IMR-90 (cell line): ENCODE measurements around the gene KRTAP5-6. TPM values are rescaled to one million over a fixed set of nuclear protein-coding genes. Genes with fewer than 3 reads are reported as not detected.
"Not testable (repeated sequence)": the region's sequence is repeated elsewhere in the genome, so short reads cannot be mapped to it uniquely, and the experiment has no call there.

Experiments used
- ATAC-seq: fragments of 200-7000 bp; cut with Tn5 transposase; 2 replicates; pipeline ENCODE4 v1.9.1; 2020; ENCODE audit warnings: low read depth, mild to moderate bottlenecking, moderate library complexity
- BruUV-seq: library from RNA; stranded (reverse); fragments of 400-500 nt; replicated peaks from 2 replicates; lab custom pipeline; 2021; lab: Mats Ljungman, UMichigan
- CTCF ChIA-PET: fragments of 300-600 bp; formaldehyde crosslinking; extraction: SDS; loops from one replicate; lab custom pipeline; 2021; ENCODE audit warnings: antibody characterized with exemption; lab: Yijun Ruan, JAX
- POLR2A ChIA-PET: fragments of 300-600 bp; sonication (Branson Sonifier 250); formaldehyde crosslinking; loops from one replicate; lab custom pipeline; 2022; ENCODE audit warnings: antibody characterized with exemption; ENCODE audit not compliant: unreplicated experiment; lab: Charles Lee
- DNase-seq: peaks from one replicate; pipeline ENCODE4 v3.0.0; 2013
- H2AFZ ChIP-seq: replicated peaks from 2 replicates; pipeline ENCODE3; 2013; ENCODE audit warnings: low read length, mild to moderate bottlenecking; ENCODE audit not compliant: poor library complexity
- H2AK5ac ChIP-seq: 2 replicates; pipeline ENCODE4 v1.6.1; 2013; ENCODE audit warnings: low read depth, low read length, inconsistent platforms
- H2AK9ac ChIP-seq: replicated peaks from 2 replicates; pipeline ENCODE3; 2013; ENCODE audit warnings: mild to moderate bottlenecking, low read depth, low read length, moderate library complexity; ENCODE audit not compliant: poor library complexity
- H2BK120ac ChIP-seq: 2 replicates; pipeline ENCODE4 v1.6.1; 2013; ENCODE audit warnings: low read depth, low read length, inconsistent platforms
- H2BK15ac ChIP-seq: 3 replicates; pipeline ENCODE4 v1.6.1; 2013; ENCODE audit warnings: low read depth, low read length, inconsistent platforms
- H2BK20ac ChIP-seq: 2 replicates; pipeline ENCODE4 v1.6.1; 2013; ENCODE audit warnings: low read depth, mild to moderate bottlenecking, inconsistent platforms, low read length, moderate library complexity
- H2BK5ac ChIP-seq: 2 replicates; pipeline ENCODE4 v1.6.1; 2013; ENCODE audit warnings: mild to moderate bottlenecking, low read depth, low read length, inconsistent platforms; ENCODE audit not compliant: poor library complexity, severe bottlenecking
- H3K14ac ChIP-seq: replicated peaks from 2 replicates; pipeline ENCODE4 v1.6.1; 2013; ENCODE audit warnings: low read depth, low read length, inconsistent platforms
- H3K18ac ChIP-seq: 2 replicates; pipeline ENCODE4 v1.6.1; 2013; ENCODE audit warnings: low read depth, low read length, control low read depth
- H3K23ac ChIP-seq: 2 replicates; pipeline ENCODE4 v1.6.1; 2013; ENCODE audit warnings: low read depth, low read length, inconsistent platforms
- H3K27ac ChIP-seq: 2 replicates; pipeline ENCODE4 v1.5.1; 2013; ENCODE audit warnings: mild to moderate bottlenecking, control low read depth, low read length; ENCODE audit not compliant: insufficient read depth
- H3K27me3 ChIP-seq: 2 replicates; pipeline ENCODE4 v1.6.1; 2013; ENCODE audit warnings: low read length; ENCODE audit not compliant: control insufficient read depth, insufficient read depth
- H3K36me3 ChIP-seq: 2 replicates; pipeline ENCODE4 v1.6.1; 2013; ENCODE audit warnings: low read length, mixed read lengths; ENCODE audit not compliant: control insufficient read depth, insufficient read depth
- H3K4ac ChIP-seq: 2 replicates; pipeline ENCODE4 v1.6.1; 2013; ENCODE audit warnings: low read depth, low read length, inconsistent platforms
- H3K4me1 ChIP-seq: 2 replicates; pipeline ENCODE4 v1.6.1; 2013; ENCODE audit warnings: low read length, mixed read lengths; ENCODE audit not compliant: control insufficient read depth, insufficient read depth
- H3K4me2 ChIP-seq: 2 replicates; pipeline ENCODE4 v1.6.1; 2013; ENCODE audit warnings: low read depth, mild to moderate bottlenecking, control low read depth, low read length, moderate library complexity
- H3K4me3 ChIP-seq: 2 replicates; pipeline ENCODE4 v1.5.1; 2013; ENCODE audit warnings: low read depth, mild to moderate bottlenecking, control low read depth, low read length, moderate library complexity; ENCODE audit not compliant: insufficient read depth
- H3K56ac ChIP-seq: 2 replicates; pipeline ENCODE4 v1.6.1; 2013; ENCODE audit warnings: low read length, inconsistent platforms; ENCODE audit not compliant: insufficient read depth; ENCODE audit errors: extremely low read depth
- H3K79me1 ChIP-seq, 2 experiments: 2 replicates each; pipeline ENCODE4 v1.6.1; 2013; ENCODE audit warnings: low read length in 2 of 2, inconsistent platforms in 1 of 2, low read depth in 1 of 2
- H3K9ac ChIP-seq: 2 replicates; pipeline ENCODE4 v1.6.1; 2013; ENCODE audit warnings: low read depth, low read length, control low read depth
- H3K9me1 ChIP-seq: 2 replicates; pipeline ENCODE4 v1.6.1; 2013; ENCODE audit warnings: low read length, inconsistent platforms; ENCODE audit not compliant: insufficient read depth
- H3K9me3 ChIP-seq: 2 replicates; pipeline ENCODE4 v1.6.1; 2013; ENCODE audit warnings: low read length; ENCODE audit not compliant: control insufficient read depth, insufficient read depth
- H4K20me1 ChIP-seq: 2 replicates; pipeline ENCODE4 v1.6.1; 2013; ENCODE audit warnings: low read length, inconsistent platforms; ENCODE audit not compliant: insufficient read depth
- H4K5ac ChIP-seq: 2 replicates; pipeline ENCODE4 v1.6.1; 2013; ENCODE audit warnings: mild to moderate bottlenecking, low read depth, low read length, control low read depth
- H4K8ac ChIP-seq, 2 experiments: 2 replicates each; pipeline ENCODE4 v1.6.1; 2013; ENCODE audit warnings: low read depth in 2 of 2, low read length in 2 of 2, control low read depth in 1 of 2, inconsistent platforms in 1 of 2
- H4K91ac ChIP-seq: 2 replicates; pipeline ENCODE4 v1.6.1; 2013; ENCODE audit warnings: low read depth, low read length, inconsistent platforms; ENCODE audit not compliant: insufficient read depth
- BHLHE40 ChIP-seq: fragments of 150-350 bp; IDR thresholded peaks from 2 replicates; pipeline ENCODE4 v1.6.1; 2016; ENCODE audit warnings: mild to moderate bottlenecking, low read depth, low read length
- WGBS, 2 experiments: methylation state at CpG; one replicate each; pipeline versions ENCODE4 v1.1.5 to v1.1.7; 2013; ENCODE audit warnings: missing lambda C conversion rate in 2 of 2; ENCODE audit not compliant: insufficient read length in 1 of 2; ENCODE audit errors: extremely low coverage in 2 of 2; 5-methylcytosine and 5-hydroxymethylcytosine counted together
- dilution Hi-C: fragments of 300-500 bp; cut with HindIII; formaldehyde crosslinking; loops from one replicate; pipeline ENCODE4 v1.14.3; 2018; ENCODE audit warnings: low sequenced_read_pairs; ENCODE audit not compliant: unreplicated experiment
- in situ Hi-C: fragments of 300-500 bp; cut with MboI; formaldehyde crosslinking; loops from 3 replicates; pipeline ENCODE4 v1.14.3; 2019; ENCODE audit warnings: low sequenced_read_pairs, inconsistent platforms, mixed read lengths
- intact Hi-C: fragments of 100-400 bp; cut with micrococcal nuclease; formaldehyde crosslinking; loops from 2 replicates; pipeline ENCODE4 v1.10.0; 2022
- polyA plus RNA-seq, 3 experiments: library from polyadenylated mRNA; depleted of rRNA; stranded (reverse); fragments of >200 nt; gene quantifications; 2 replicates each; pipeline ENCODE4 v1.2.3, GENCODE V29; 2012; ENCODE audit warnings: low replicate concordance in 1 of 3
- total RNA-seq: library from RNA; depleted of rRNA; stranded (reverse); fragments of >200 nt; gene quantifications from 2 replicates; pipeline ENCODE4 v1.2.3, GENCODE V29; 2012

Gene KRTAP5-6
- total and polyA plus RNA-seq, 2 of the 4 experiments (the other 2 are of a cell fraction) = not detected

DNA sequence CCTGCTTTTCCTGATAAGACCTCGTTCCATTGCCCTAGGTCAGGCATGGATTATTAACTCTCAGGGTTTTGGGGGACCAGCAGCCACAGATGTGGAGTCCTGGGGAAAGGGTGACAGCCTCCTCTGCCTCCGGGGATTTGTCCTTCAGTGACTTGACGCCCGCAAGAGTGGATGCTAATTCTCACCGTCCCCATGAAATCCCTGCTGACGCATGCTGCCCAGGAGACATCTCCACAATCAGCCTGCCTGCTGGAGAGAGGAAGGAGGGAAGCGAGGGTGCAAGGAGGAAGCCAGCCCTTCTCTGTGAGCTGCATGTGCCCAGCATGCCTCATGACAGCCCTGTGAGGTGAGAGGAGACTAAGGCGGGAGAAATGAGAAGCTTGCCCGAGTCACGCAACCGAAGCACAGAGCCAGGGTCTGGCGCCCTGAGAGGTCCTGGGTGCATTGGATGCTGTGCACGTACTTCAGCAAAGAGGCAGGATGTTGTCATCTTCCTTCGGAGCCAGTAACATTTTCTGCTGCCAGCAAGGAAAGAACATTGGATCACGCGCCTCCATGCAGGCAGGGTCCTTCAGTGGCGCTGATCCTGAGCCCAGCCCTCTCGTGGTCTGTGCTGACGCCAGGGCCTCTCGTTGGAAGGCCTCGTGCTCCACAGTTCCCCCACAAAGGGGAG lies 27.3 kb upstream of the KRTAP5-6 start:
- no peak overlapping the region for H4K5ac ChIP-seq
- POLR2A ChIA-PET = no interaction called here
- no peak overlapping the region for H3K4me2 ChIP-seq
- intact Hi-C loops (no loop called here), in situ Hi-C loops (no loop called here), dilution Hi-C loops (no loop called here)
- no peak overlapping the region for H3K27ac ChIP-seq
- no peak overlapping the region for H4K8ac ChIP-seq
- no peaks in the 10 kb centered on the region; the same call in 1 of the 2 replicates for H3K9me1 ChIP-seq
- H2BK5ac ChIP-seq = no peak overlapping the region
- no peak overlapping the region for H3K18ac ChIP-seq
- CTCF ChIA-PET = no interaction called here
- H3K9me3 ChIP-seq = 0 out of 2 replicates have a peak, but pooled peaks cover 2% of the 10 kb centered on the region
- TF ChIP-seq BHLHE40 = no peak
- H2AK5ac ChIP-seq = no peak overlapping the region
- H3K9ac ChIP-seq = no peak overlapping the region
- no peaks in the 10 kb centered on the region for H3K79me1 ChIP-seq
- no peak overlapping the region for H2BK120ac ChIP-seq
- no peaks in the 10 kb centered on the region for H3K36me3 ChIP-seq
- H3K27me3 ChIP-seq = peaks cover 49% of the 10 kb centered on the region
- no peak overlapping the region for H4K91ac ChIP-seq
- ATAC-seq (no peak), DNase-seq (no peak)
- no peak overlapping the region for H2AFZ ChIP-seq
- no peaks in the 10 kb centered on the region for H3K4me1 ChIP-seq
- no peak overlapping the region for H2BK15ac ChIP-seq
- BruUV-seq = no TSS peak
- H3K56ac ChIP-seq = no peak overlapping the region
- WGBS, 2 experiments = 52% methylated on average over 11 of the region's 21 CpGs; no CpG with 5 or more reads in 1 of the 2 experiments
- no peak overlapping the region for H2BK20ac ChIP-seq
- H2AK9ac ChIP-seq = no peak overlapping the region
- H3K4me3 ChIP-seq = no peak overlapping the region
- H4K20me1 ChIP-seq = no peaks in the 10 kb centered on the region
- no peak overlapping the region for H3K14ac ChIP-seq
- H3K4ac ChIP-seq = no peak overlapping the region
- no peak overlapping the region for H3K23ac ChIP-seq

- H3K4me3 ChIP-seq, POLR2A ChIA-PET, ATAC-seq, BruUV-seq, H2BK15ac ChIP-seq, H4K20me1 ChIP-seq, H3K27ac ChIP-seq, in situ Hi-C loops, H4K91ac ChIP-seq, H3K14ac ChIP-seq, CTCF ChIA-PET, H3K9me1 ChIP-seq, H2AK9ac ChIP-seq, DNase-seq, H3K56ac ChIP-seq, dilution Hi-C loops, H2AK5ac ChIP-seq, intact Hi-C loops, H3K79me1 ChIP-seq, H2BK120ac ChIP-seq, H3K4me2 ChIP-seq, H4K5ac ChIP-seq, H3K18ac ChIP-seq, H3K9ac ChIP-seq, H4K8ac ChIP-seq, H2BK20ac ChIP-seq, H3K9me3 ChIP-seq, H3K4ac ChIP-seq, H3K4me1 ChIP-seq, H3K36me3 ChIP-seq, H3K23ac ChIP-seq: not testable (repeated sequence)
- WGBS, 2 experiments = no CpG with 5 or more reads among the region's 1 CpG
- peak overlapping the region; percentile 55 for H2BK5ac ChIP-seq
- H2AFZ ChIP-seq = peak overlapping the region; percentile 32
- H3K27me3 ChIP-seq = peaks cover 55% of the 10 kb centered on the region
Observed at GRCh38 chr11:1670457-1670856, 26.5 kb upstream of the KRTAP5-6 start.
